ENCODE data around the gene KIF26B. TPM values are rescaled to one million over a fixed set of nuclear protein-coding genes. Genes with fewer than 3 reads are reported as not detected.

The KIF26B gene
- polyA plus RNA-seq, 2 of the 4 experiments (the other 2 are of a cell fraction), result 0.01 to 0.04 TPM

DNA sequence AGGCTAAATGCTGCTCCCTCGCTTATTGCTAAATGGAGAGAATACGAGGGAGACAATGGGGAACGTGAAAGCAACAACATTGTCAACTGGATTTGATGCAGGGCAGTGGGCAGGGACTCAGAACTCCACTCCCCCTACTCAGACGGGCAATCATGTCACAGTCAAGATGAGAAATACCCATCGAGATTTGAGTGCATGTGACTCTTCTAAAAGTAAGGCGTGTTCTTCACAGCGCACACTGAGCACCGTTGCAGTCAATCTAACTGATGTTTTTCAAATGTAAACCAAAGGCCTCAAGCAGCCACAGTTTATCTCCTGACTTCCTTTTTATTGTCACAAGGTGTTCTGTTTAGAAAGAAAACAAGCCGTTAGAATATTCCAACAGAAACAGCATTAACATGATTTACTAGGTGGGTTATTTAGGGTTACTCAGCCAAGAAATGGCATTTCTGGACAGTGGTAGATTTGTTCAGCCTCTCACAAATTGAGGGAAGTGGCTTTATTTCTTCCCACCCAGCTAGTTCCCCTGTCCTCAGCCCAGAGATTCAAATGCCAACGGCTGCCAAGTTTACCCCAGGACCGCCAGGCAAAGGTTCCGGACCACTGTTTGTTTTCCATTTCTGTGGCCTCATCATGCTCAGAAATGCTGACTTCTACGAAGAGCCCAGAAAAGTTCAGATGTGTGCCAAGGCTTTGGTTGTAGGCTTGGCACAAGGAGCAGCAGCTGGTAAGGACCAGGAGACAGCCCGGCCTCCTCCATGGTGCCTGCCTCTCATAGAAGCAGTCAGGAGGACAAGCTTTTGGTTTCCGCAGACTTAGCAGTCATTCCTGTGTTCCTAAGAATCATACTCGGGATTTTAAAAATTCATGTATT, 171.4 kb downstream of the KIF26B start (continued):
- TF ChIP-seq, protein P1, sequence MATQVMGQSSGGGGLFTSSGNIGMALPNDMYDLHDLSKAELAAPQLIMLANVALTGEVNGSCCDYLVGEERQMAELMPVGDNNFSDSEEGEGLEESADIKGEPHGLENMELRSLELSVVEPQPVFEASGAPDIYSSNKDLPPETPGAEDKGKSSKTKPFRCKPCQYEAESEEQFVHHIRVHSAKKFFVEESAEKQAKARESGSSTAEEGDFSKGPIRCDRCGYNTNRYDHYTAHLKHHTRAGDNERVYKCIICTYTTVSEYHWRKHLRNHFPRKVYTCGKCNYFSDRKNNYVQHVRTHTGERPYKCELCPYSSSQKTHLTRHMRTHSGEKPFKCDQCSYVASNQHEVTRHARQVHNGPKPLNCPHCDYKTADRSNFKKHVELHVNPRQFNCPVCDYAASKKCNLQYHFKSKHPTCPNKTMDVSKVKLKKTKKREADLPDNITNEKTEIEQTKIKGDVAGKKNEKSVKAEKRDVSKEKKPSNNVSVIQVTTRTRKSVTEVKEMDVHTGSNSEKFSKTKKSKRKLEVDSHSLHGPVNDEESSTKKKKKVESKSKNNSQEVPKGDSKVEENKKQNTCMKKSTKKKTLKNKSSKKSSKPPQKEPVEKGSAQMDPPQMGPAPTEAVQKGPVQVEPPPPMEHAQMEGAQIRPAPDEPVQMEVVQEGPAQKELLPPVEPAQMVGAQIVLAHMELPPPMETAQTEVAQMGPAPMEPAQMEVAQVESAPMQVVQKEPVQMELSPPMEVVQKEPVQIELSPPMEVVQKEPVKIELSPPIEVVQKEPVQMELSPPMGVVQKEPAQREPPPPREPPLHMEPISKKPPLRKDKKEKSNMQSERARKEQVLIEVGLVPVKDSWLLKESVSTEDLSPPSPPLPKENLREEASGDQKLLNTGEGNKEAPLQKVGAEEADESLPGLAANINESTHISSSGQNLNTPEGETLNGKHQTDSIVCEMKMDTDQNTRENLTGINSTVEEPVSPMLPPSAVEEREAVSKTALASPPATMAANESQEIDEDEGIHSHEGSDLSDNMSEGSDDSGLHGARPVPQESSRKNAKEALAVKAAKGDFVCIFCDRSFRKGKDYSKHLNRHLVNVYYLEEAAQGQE (IDR thresholded peaks at IDR 0.05), result no peak

GRCh38 chr1:245327360-245327759, 172.6 kb downstream of the KIF26B start:
- Histone ChIP-seq H3K9me3 (no peaks in the 10 kb centered on the region), H3K27ac (no peak overlapping the region), H3K4me3 (no peak overlapping the region), H3K4me2 (no peak overlapping the region), H3K4me1 (no peaks in the 10 kb centered on the region)
- WGBS (ENCODE audit: missing lambda C conversion rate), result 30% methylated on average over 3 of the region's 3 CpGs
- TF ChIP-seq POLR2AphosphoS2 (conservative IDR thresholded peaks at IDR 0.05; ENCODE audit: low read length), result no peak
- no peak for TF ChIP-seq NPAS2 (CRISPR knock-in tag; IDR thresholded peaks at IDR 0.05; ENCODE audit: borderline replicate concordance)
- no peak for TF ChIP-seq CBX8 (IDR thresholded peaks at IDR 0.05)
- TF ChIP-seq HDAC2 (IDR thresholded peaks at IDR 0.05), result no peak
- ATAC-seq (no peak), FAIRE-seq (no peak), DNase-seq (ENCODE audit: low read depth in 1 of 2, low spot score in 1 of 2) (no peak)
- ChIA-PET CTCF (no interaction called here), POLR2A (no interaction called here)

DNA sequence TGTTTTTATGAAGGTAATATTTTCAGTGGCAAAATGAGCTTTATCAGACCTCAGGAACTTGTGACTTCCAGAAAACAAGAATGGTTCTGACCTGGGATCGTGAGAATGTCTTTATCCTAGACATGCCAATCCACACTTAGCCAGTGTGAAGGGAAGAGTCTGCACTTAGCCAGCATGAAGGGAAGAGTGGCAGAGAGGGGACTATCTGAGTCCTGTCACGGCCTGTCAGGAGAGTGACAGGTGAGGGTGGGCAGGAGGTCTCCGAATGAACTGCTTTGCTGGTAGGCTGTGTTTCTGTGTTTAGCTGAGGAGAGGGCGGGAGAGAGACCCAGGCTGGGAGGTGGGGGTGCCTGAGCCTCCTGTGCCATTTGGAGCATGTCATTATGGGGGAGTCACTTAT, 173.1 kb downstream of the KIF26B start:
- Histone ChIP-seq H3K4me1 (no peaks in the 10 kb centered on the region), H3K9me3 (no peaks in the 10 kb centered on the region), H3K27ac (no peak overlapping the region), H3K4me2 (no peak overlapping the region), H3K4me3 (no peak overlapping the region)
- CTCF ChIA-PET, result no interaction called here
- 54% methylated on average over 4 of the region's 4 CpGs for WGBS (ENCODE audit: missing lambda C conversion rate)
- TF ChIP-seq CHD2 (IDR thresholded peaks at IDR 0.05; ENCODE audit: low read length, partially characterized antibody), result no peak
- no peak for TF ChIP-seq SREBF2 (IDR thresholded peaks at IDR 0.05)
- TF ChIP-seq, protein P2, sequence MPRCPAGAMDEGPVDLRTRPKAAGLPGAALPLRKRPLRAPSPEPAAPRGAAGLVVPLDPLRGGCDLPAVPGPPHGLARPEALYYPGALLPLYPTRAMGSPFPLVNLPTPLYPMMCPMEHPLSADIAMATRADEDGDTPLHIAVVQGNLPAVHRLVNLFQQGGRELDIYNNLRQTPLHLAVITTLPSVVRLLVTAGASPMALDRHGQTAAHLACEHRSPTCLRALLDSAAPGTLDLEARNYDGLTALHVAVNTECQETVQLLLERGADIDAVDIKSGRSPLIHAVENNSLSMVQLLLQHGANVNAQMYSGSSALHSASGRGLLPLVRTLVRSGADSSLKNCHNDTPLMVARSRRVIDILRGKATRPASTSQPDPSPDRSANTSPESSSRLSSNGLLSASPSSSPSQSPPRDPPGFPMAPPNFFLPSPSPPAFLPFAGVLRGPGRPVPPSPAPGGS (IDR thresholded peaks at IDR 0.05), result no peak
- TF ChIP-seq ZNF302 (CRISPR knock-in tag; IDR thresholded peaks at IDR 0.05), result no peak
- TF ChIP-seq POLR2A (IDR thresholded peaks at IDR 0.05; ENCODE audit: low read length), result no peak
- no peak for TF ChIP-seq KDM1A (IDR thresholded peaks at IDR 0.05; ENCODE audit: low read depth)
- no peak for TF ChIP-seq PHF8 (IDR thresholded peaks at IDR 0.05; ENCODE audit: borderline replicate concordance, low read depth)
- no peak for TF ChIP-seq PBX3 (IDR thresholded peaks at IDR 0.05)
- no peak for TF ChIP-seq NR3C1 (IDR thresholded peaks at IDR 0.05)
- TF ChIP-seq HMGXB4 (CRISPR knock-in tag; IDR thresholded peaks at IDR 0.05; ENCODE audit: borderline replicate concordance), result no peak
- TF ChIP-seq RNF2 (IDR thresholded peaks at IDR 0.05; ENCODE audit: borderline replicate concordance, low read depth), result no peak
- TF ChIP-seq GATA3 (IDR thresholded peaks at IDR 0.05; ENCODE audit: borderline replicate concordance), result no peak
- TF ChIP-seq FOXS1 (CRISPR knock-in tag; IDR thresholded peaks at IDR 0.05), result no peak
- no peak for TF ChIP-seq POLR2AphosphoS2 (conservative IDR thresholded peaks at IDR 0.05; ENCODE audit: low read length)
- no peak for TF ChIP-seq SMC3 (IDR thresholded peaks at IDR 0.05)
- no peak for TF ChIP-seq HOXB5 (CRISPR knock-in tag; IDR thresholded peaks at IDR 0.05)
- FAIRE-seq, result no peak
- no peak for ATAC-seq
- no peak for DNase-seq (ENCODE audit: low read depth in 1 of 2, low spot score in 1 of 2)
- POLR2A ChIA-PET, result no interaction called here

Measured in A549 (cell line).